Sigmoid colon (tissue), 7 donors: ENCODE measurements around the gene PPP1R18. TPM values are rescaled to one million over a fixed set of nuclear protein-coding genes. Genes with fewer than 3 reads are reported as not detected.

Source experiments
- DNase-seq: peaks from one replicate; pipeline ENCODE4 v3.0.0-alpha.2; 2019
- H3K27ac ChIP-seq, 4 donors: fragments of 200-600 bp; sonication (generic); one replicate each; pipeline ENCODE4 v1.5.1; 2016 to 2019; ENCODE audit warnings: mild to moderate bottlenecking in 1 of 4
- H3K27me3 ChIP-seq, 3 donors: fragments of 200-600 bp; sonication (generic); one replicate each; pipeline ENCODE4 v1.5.1; 2019; ENCODE audit warnings: mild to moderate bottlenecking in 1 of 3
- H3K36me3 ChIP-seq, 4 donors: fragments of 200-600 bp; sonication (generic); one replicate each; pipeline ENCODE4 v1.5.1; 2016 to 2019
- H3K4me1 ChIP-seq, 4 donors: fragments of 200-600 bp; sonication (generic); one replicate each; pipeline ENCODE4 v1.5.1; 2017 to 2019
- H3K4me3 ChIP-seq, 4 donors: fragments of 200-600 bp; sonication (generic); one replicate each; pipeline ENCODE4 v1.5.1; 2017 to 2019; ENCODE audit warnings: mild to moderate bottlenecking in 2 of 4, moderate library complexity in 1 of 4
- H3K9me3 ChIP-seq, 4 donors: fragments of 200-600 bp in 3 of 4; sonication (generic) in 3 of 4; one replicate each; pipeline versions ENCODE4 v1.5.1 to v1.6.1; 2013 to 2019
- EP300 ChIP-seq, 4 donors: sonication (generic); formaldehyde crosslinking; IDR thresholded peaks; one replicate each; pipeline ENCODE4 v1.6.1; 2017; ENCODE audit warnings: antibody characterized with exemption in 4 of 4
- POLR2A ChIP-seq, 2 donors: fragments of 450-650 bp; IDR thresholded peaks; one replicate each; pipeline ENCODE4 v1.6.1; 2016; ENCODE audit warnings: antibody characterized with exemption in 2 of 2, mild to moderate bottlenecking in 2 of 2, moderate library complexity in 2 of 2
- POLR2AphosphoS5 ChIP-seq, 4 donors: sonication (generic); formaldehyde crosslinking; IDR thresholded peaks; one replicate each; pipeline ENCODE4 v1.6.1; 2017; ENCODE audit warnings: antibody characterized with exemption in 4 of 4
- WGBS, 2 donors: extraction: QIAGEN DNeasy Blood & Tissue Kit; methylation state at CpG; one replicate each; pipeline ENCODE4 v1.1.7; 2013; 5-methylcytosine and 5-hydroxymethylcytosine counted together
- intact Hi-C: fragments of 100-400 bp; cut with DNase I; formaldehyde crosslinking; loops from one replicate; pipeline ENCODE4 v1.15.1; 2023
- polyA plus RNA-seq, 3 donors: library from polyadenylated mRNA; stranded (reverse); fragments of 200-250 nt; gene quantifications; one replicate each; pipeline ENCODE4 v1.2.3, GENCODE V29; 2013
- total RNA-seq, 4 donors: library from RNA; depleted of rRNA; stranded (reverse); fragments of >200 nt; gene quantifications; one replicate each; pipeline ENCODE4 v1.1.0, GENCODE V29; 2016
- TF ChIP-seq, protein P1 (sequence below), 4 experiments: fragments of 450-650 bp in 3 of 4; fragments of 200-600 bp in 1 of 4; IDR thresholded peaks; one replicate each; pipeline ENCODE4 v1.5.1; 2016 to 2019; ENCODE audit warnings: antibody characterized with exemption in 4 of 4, mild to moderate bottlenecking in 3 of 4, moderate library complexity in 2 of 4
- donor health status: healthy with polysubstance abuse.
- donor health status: Bipolar disorder and iron deficiency.
- donor health status: healthy.

The PPP1R18 gene
- total and polyA plus RNA-seq, 7 donors: 15.0 to 69.8 (median 33.2) TPM

DNA sequence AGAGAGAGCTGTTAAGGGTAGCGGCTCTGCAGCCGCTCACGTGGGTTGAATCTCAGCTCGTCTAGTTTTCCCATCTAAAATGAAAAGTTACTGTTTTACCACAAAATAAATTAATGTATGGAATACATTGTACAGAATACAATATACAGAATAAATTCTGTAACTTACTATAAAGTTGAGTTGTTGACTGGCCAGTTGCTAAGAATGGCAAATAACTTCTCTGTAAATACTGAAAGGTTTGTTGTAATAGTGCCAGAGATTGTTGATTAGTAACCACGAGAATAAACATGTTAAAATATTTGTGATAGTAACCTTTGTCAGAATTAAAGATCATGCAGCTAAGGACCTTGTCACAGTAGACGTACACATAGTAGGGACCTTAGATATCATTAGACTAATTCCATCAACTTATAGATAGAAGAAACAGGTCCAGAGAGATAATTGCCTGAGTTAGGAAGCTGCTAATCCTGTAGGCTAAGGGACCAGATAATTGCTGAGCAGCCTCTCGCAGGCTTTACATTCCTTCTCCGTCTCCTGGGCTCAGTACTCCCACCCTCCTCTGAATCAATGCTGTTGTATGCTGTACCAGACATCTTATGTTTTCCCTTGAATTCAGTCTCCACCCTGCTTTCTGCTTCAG lies 4.9 kb upstream of the PPP1R18 start:
- TF ChIP-seq POLR2AphosphoS5 (IDR thresholded peaks at IDR 0.05) (no peak), EP300 (IDR thresholded peaks at IDR 0.05) (no peak), POLR2A (IDR thresholded peaks at IDR 0.05) (no peak)
- TF ChIP-seq, protein P1, sequence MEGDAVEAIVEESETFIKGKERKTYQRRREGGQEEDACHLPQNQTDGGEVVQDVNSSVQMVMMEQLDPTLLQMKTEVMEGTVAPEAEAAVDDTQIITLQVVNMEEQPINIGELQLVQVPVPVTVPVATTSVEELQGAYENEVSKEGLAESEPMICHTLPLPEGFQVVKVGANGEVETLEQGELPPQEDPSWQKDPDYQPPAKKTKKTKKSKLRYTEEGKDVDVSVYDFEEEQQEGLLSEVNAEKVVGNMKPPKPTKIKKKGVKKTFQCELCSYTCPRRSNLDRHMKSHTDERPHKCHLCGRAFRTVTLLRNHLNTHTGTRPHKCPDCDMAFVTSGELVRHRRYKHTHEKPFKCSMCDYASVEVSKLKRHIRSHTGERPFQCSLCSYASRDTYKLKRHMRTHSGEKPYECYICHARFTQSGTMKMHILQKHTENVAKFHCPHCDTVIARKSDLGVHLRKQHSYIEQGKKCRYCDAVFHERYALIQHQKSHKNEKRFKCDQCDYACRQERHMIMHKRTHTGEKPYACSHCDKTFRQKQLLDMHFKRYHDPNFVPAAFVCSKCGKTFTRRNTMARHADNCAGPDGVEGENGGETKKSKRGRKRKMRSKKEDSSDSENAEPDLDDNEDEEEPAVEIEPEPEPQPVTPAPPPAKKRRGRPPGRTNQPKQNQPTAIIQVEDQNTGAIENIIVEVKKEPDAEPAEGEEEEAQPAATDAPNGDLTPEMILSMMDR (IDR thresholded peaks at IDR 0.05): no peak
- Histone ChIP-seq H3K27me3 (no peaks in the 10 kb centered on the region), H3K4me3 (peak overlapping the region; percentile 59 to 71 (median 65)), H3K4me1 (peaks cover 0 to 40% (median 33%) of the 10 kb centered on the region in 4 donors), H3K27ac (peak overlapping the region; percentile 94 to 99 (median 98)), H3K9me3 (no peaks in the 10 kb centered on the region), H3K36me3 (no peaks in the 10 kb centered on the region)
- intact Hi-C loops: no loop called here
- WGBS, 2 donors: 12 to 26% methylated on average over 8 of the region's 8 CpGs
- DNase-seq: no peak

- intact Hi-C loops: no loop called here
- TF ChIP-seq, protein P1 (IDR thresholded peaks at IDR 0.05): no peak
- TF ChIP-seq EP300 (IDR thresholded peaks at IDR 0.05) (no peak), POLR2A (IDR thresholded peaks at IDR 0.05) (peak in 1 of 2 donors; percentile 30), POLR2AphosphoS5 (IDR thresholded peaks at IDR 0.05) (peak; percentile 41 to 83 (median 76))
- Histone ChIP-seq H3K27ac (peak within 1 kb of the TSS; percentile 94 to 99 (median 98)), H3K27me3 (no peaks in the 10 kb centered on the region), H3K4me1 (peaks cover 0 to 45% (median 38%) of the 10 kb centered on the region in 4 donors), H3K36me3 (no peaks in the 10 kb centered on the region), H3K9me3 (no peaks in the 10 kb centered on the region), H3K4me3 (peak within 1 kb of the TSS; percentile 59 to 71 (median 65))
- DNase-seq: peak; percentile 97
- whole genome bisulfite sequencing, 2 donors: 1% methylated on average over 40 of the region's 40 CpGs
Observed at GRCh38 chr6:30690403-30691207, 4.2 kb upstream of the PPP1R18 start, which contains the start of gene NRM. Gene NRM (minus strand): TSS chr6:30690984. CDS start chr6:30690974, 10 bp downstream.

DNA sequence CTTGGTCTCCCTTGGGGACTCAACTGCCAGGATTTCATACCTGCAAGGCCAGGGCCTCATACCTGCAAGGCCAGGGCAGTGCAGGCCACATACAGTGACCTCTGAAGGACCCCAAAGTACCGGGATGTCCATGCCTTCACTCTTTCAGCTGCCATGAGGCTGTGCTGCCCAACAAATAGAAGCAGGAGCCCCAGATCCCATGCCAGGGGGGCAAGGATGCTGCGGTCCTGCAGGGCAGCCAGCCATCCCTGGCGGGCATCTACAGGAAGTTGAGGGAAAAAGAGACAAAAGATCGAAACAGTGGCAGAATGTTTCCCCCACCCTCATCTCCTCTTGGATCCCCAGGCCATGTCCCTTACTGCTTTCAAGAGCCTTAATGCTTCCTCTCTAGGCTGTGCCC lies 3.5 kb upstream of the PPP1R18 start:
- H3K9me3 ChIP-seq: no peaks in the 10 kb centered on the region
- H3K36me3 ChIP-seq: no peaks in the 10 kb centered on the region
- H3K27me3 ChIP-seq: no peaks in the 10 kb centered on the region
- H3K4me1 ChIP-seq: peaks cover 0 to 51% (median 44%) of the 10 kb centered on the region in 4 donors
- peak overlapping the region in 3 of 4 donors; percentile 59 to 68 (median 62) for H3K4me3 ChIP-seq
- H3K27ac ChIP-seq: peak overlapping the region; percentile 94 to 99 (median 98)
- no peak for DNase-seq
- intact Hi-C loops: no loop called here
- 45 to 72% methylated on average over 4 of the region's 4 CpGs for WGBS, 2 donors
- TF ChIP-seq EP300 (IDR thresholded peaks at IDR 0.05): no peak

DNA sequence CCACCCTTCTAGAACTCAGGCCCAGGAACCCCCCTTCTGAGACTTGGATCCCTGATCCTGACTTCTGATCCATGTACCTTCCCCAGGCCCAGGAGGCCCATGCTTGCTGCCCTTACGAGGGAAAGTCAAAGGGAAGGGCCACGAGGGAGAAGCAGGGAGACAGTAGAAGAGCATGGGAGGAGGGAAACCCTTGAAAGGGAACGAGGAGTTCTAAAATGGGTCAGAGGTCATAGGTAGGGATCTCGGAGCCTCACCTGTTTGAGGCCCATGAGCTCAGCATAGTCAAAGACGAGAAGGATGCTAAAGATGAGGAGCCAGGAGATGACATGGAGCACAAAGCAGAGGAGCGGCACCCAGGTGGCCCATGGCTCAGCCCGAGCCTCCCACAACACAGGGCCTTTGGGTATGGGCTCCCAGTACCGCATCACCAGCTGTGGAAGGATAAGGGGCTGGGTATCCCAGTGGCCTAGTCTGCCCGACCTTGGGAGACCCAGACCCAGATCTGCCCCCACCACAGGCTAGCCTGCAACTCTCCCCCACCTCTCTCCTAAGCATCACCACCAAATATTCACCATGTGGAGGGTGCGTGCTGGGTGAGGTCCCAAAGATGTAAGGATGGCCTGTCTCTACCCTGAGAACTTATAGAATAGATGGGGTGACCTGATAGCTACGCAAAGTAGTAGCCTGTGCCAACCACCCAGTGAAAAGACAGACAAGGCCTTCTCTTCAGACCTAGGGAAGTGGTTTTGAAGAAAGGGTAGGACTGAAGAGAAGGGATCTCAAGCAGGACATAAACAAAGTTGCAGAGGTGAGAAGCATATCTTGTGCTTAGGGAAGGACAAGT lies 2.8 kb upstream of the PPP1R18 start:
- intact Hi-C loops: no loop called here
- no peak overlapping the region for H3K4me3 ChIP-seq

More for the DNA sequence above, 2.8 kb upstream of the PPP1R18 start:
- peak overlapping the region; percentile 94 to 99 (median 98) for H3K27ac ChIP-seq
- H3K9me3 ChIP-seq: no peaks in the 10 kb centered on the region
- TF ChIP-seq EP300 (IDR thresholded peaks at IDR 0.05) (no peak), POLR2AphosphoS5 (IDR thresholded peaks at IDR 0.05) (no peak), POLR2A (IDR thresholded peaks at IDR 0.05) (no peak)
- TF ChIP-seq, protein P1 (IDR thresholded peaks at IDR 0.05): no peak
- H3K36me3 ChIP-seq: no peaks in the 10 kb centered on the region
- peak; percentile 48 for DNase-seq
- H3K4me1 ChIP-seq: peaks cover 0 to 58% (median 51%) of the 10 kb centered on the region in 4 donors
- WGBS, 2 donors: 85 to 90% methylated on average over 11 of the region's 11 CpGs
- no peaks in the 10 kb centered on the region for H3K27me3 ChIP-seq
